PC-3 (cell line): ENCODE measurements around the gene ABCG1.

Source experiments
- EZH2 ChIP-seq: fragments of 300-600 bp; sonication (generic); IDR thresholded peaks from one replicate; pipeline ENCODE4 v1.6.1; 2017; ENCODE audit warnings: antibody characterized with exemption, mild to moderate bottlenecking, low read length; ENCODE audit not compliant: unreplicated experiment
- TF ChIP-seq, protein P1 (sequence below): fragments of 300-600 bp; sonication (generic); conservative IDR thresholded peaks from 2 replicates; pipeline ENCODE4 v1.5.1; 2017; ENCODE audit warnings: antibody characterized with exemption, low read depth, mild to moderate bottlenecking, low read length

DNA sequence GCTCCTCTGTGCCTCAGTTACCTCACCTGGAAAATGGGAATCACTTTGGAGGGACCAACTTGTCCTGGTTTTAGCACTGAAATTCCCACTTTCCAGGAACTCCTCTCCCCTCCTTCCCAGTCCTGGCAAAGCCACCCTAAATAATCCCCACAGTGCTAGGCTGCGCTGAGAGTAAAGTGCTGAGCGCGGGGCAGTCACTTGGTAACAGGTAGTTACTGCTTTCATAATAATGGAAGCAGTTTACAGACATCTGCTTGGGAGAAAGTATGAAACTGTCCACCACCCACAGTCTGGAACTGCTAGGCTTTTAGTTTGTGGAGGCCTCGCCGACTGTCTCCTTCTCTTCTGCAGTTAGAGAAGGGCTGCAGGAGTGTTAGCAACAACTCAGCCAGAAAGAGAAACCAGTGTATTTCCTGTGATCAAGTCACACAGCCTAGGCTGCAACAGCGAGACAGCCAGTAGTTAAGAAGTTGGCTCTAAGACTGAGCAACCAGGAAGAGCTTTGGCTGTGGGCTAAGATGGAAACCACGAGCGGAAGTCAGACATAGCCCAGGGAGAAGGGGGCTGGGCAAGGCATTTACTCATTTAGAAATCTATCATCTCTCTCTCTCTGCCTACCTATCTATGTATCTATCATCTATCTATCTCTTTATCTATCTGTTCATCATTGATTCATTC is 30.8 kb upstream of the ABCG1 start:
- TF ChIP-seq, protein P1, sequence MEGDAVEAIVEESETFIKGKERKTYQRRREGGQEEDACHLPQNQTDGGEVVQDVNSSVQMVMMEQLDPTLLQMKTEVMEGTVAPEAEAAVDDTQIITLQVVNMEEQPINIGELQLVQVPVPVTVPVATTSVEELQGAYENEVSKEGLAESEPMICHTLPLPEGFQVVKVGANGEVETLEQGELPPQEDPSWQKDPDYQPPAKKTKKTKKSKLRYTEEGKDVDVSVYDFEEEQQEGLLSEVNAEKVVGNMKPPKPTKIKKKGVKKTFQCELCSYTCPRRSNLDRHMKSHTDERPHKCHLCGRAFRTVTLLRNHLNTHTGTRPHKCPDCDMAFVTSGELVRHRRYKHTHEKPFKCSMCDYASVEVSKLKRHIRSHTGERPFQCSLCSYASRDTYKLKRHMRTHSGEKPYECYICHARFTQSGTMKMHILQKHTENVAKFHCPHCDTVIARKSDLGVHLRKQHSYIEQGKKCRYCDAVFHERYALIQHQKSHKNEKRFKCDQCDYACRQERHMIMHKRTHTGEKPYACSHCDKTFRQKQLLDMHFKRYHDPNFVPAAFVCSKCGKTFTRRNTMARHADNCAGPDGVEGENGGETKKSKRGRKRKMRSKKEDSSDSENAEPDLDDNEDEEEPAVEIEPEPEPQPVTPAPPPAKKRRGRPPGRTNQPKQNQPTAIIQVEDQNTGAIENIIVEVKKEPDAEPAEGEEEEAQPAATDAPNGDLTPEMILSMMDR, result no peak
- TF ChIP-seq EZH2, result no peak
